Activated CD4-positive, CD25-positive, alpha-beta regulatory T cell (primary cell): ENCODE measurements around the gene NPL.

Experiments
- DNase-seq, 4 experiments: peaks; one replicate each; lab custom pipeline; 2025; lab: John Stamatoyannopoulos, UW

Gene NPL

GRCh38 chr1:182867861-182868260 is 78.3 kb downstream of the NPL start:
- no peak for DNase-seq

- DNase-seq: no peak
Measured at GRCh38 chr1:182869241-182869666, 79.7 kb downstream of the NPL start.

DNA sequence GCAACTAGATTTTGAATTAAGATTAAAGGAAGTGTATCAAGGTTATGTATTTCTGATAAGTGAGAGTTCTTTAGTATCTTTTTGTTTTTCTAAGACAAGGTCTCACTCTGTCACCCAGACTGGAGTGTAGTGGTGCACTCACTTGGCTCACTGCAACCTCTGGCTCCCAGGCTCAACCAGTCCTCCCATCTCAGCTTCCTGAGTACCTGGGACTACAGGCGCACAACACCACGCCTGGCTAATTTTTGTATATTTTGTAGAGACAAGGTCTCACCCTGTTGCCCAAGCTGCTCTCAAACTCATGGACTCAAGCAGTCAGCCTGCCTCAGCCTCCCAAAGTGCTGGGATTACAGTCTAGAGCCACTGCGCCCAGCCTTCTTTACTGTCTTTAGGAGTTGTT is 83.3 kb downstream of the NPL start:
- no peak for DNase-seq

DNA sequence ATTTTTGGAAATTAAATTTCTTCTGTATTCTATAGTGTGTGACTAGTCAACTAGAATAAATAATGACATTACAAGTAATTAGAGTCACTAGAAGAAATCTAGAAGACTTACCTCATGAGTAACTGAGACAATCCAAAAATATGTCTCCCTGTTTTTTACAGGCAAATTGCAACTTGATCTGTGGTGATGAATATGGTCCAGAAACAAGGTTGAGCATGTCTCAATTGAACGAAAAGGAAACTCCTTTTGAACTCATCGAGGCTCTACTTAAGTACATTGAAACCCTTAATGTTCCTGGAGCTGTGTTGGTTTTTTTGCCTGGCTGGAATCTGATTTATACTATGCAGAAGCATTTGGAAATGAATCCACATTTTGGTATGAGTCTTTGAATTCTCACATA is 86.3 kb downstream of the NPL start:
- no peak for DNase-seq

- DNase-seq: no peak
Measured at GRCh38 chr1:182877331-182877730, 87.8 kb downstream of the NPL start.

DNA sequence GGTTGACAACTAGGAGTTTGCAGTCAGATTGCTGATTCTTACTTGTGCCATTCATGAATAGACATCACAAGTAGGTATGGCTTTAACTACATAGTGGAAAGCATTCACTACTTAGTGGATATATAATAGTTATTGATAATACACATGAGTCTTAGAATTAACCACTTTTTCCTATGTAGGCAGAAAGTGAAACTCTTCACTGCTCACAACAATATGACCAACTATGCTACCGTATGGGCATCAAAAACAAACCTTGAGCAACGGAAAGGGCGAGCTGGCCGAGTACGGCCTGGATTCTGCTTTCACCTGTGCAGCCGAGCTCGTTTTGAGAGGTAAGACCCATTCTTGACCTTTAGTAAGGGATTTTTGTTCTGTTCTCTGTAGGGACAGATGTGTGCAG is 88.3 kb downstream of the NPL start:
- no peak for DNase-seq
